SU-DHL-6 (cell line): ENCODE data around the gene UGT1A4.

Experiments used
- EZH2phosphoT487 ChIP-seq: fragments of 200-600 bp; sonication (generic), shearing (Covaris generic); conservative IDR thresholded peaks from 2 replicates; pipeline ENCODE4 v1.6.1; 2018; ENCODE audit warnings: mild to moderate bottlenecking, antibody characterized with exemption, low read length, moderate library complexity, mixed read lengths
- TF ChIP-seq, protein P1 (sequence below): fragments of 200-600 bp; sonication (generic); IDR thresholded peaks from one replicate; pipeline ENCODE4 v1.5.1; 2017; ENCODE audit warnings: antibody characterized with exemption, mild to moderate bottlenecking, low read length, moderate library complexity; ENCODE audit not compliant: insufficient read depth, poor library complexity, severe bottlenecking

DNA sequence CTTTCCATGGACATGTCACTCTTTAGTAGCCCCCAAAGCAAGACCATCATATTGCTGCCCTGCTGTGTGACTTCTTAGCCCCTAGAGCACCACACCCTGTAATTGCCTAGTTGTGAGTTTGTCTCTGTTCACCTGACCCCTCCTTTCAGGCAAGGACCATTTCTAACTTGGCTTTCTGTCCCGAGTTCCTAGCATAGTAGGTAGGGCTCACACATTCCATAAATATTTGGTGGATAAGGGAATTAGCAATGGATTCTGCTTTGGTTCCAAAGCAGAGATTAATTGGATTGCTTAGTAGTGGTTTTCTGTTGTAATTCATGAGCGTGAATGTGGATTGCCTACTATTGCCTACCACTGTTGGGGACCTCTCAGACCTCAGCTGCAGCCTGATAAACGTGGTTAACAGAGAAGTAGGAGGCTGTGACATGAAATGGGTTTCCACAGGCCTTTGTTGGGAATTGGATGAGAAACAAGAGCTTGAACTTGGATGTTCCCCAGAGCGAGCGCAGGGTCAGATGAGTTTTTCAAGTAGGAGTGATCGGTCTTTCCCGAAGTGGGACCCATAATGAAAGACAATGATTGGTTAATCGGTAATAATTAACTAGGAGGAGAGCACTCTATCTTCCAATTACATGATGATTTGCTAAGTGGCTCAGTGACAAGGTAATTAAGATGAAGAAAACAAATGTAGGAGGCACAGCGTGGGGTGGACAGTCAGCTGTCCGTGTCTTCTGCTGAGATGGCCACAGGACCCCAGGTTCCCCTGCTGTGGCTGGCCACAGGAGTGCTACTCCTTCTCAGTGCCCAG, 28.1 kb downstream of the UGT1A4 start:
- TF ChIP-seq, protein P1, sequence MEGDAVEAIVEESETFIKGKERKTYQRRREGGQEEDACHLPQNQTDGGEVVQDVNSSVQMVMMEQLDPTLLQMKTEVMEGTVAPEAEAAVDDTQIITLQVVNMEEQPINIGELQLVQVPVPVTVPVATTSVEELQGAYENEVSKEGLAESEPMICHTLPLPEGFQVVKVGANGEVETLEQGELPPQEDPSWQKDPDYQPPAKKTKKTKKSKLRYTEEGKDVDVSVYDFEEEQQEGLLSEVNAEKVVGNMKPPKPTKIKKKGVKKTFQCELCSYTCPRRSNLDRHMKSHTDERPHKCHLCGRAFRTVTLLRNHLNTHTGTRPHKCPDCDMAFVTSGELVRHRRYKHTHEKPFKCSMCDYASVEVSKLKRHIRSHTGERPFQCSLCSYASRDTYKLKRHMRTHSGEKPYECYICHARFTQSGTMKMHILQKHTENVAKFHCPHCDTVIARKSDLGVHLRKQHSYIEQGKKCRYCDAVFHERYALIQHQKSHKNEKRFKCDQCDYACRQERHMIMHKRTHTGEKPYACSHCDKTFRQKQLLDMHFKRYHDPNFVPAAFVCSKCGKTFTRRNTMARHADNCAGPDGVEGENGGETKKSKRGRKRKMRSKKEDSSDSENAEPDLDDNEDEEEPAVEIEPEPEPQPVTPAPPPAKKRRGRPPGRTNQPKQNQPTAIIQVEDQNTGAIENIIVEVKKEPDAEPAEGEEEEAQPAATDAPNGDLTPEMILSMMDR, result no peak
- no peak for TF ChIP-seq EZH2phosphoT487
